Measurements from ENCODE around the gene EFCAB7.
"Not testable (repeated sequence)": the region's sequence is repeated elsewhere in the genome, so short reads cannot be mapped to it uniquely, and the experiment has no call there.

The EFCAB7 gene

GRCh38 chr1:63548877-63549276, 25.6 kb downstream of the EFCAB7 start:
- DNase-seq: no peak

GRCh38 chr1:63555480-63555879, 32.2 kb downstream of the EFCAB7 start:
- no peak for DNase-seq

GRCh38 chr1:63557365-63557987, 34.2 kb downstream of the EFCAB7 start:
- no peak for DNase-seq

GRCh38 chr1:63559357-63559756, 36.0 kb downstream of the EFCAB7 start:
- DNase-seq: no peak

GRCh38 chr1:63563745-63564144, 40.4 kb downstream of the EFCAB7 start:
- no peak for DNase-seq

- DNase-seq: no peak
These were observed 45.7 kb downstream of the EFCAB7 start for GRCh38 chr1:63569068-63569467.

GRCh38 chr1:63569640-63570316, 46.5 kb downstream of the EFCAB7 start:
- no peak for DNase-seq

GRCh38 chr1:63572686-63573085, 49.4 kb downstream of the EFCAB7 start:
- DNase-seq: not testable (repeated sequence)

- DNase-seq: not testable (repeated sequence)
These were observed 51.0 kb downstream of the EFCAB7 start for GRCh38 chr1:63574203-63574796.

GRCh38 chr1:63575340-63575826, 52.1 kb downstream of the EFCAB7 start:
- DNase-seq: no peak

- not testable (repeated sequence) for DNase-seq
These were observed 63.0 kb downstream of the EFCAB7 start for GRCh38 chr1:63586326-63586725.

- no peak for DNase-seq
These were observed 66.8 kb downstream of the EFCAB7 start for GRCh38 chr1:63590166-63590560.

- DNase-seq: no peak
These were observed 69.4 kb downstream of the EFCAB7 start for GRCh38 chr1:63592536-63593302.

- DNase-seq: peak; percentile 73
These were observed 70.1 kb downstream of the EFCAB7 start, which contains the start of gene PGM1 for GRCh38 chr1:63593303-63593885. Gene PGM1, plus strand, starts transcription at chr1:63593411. Its CDS starts 78 bp downstream, at chr1:63593489.

- DNase-seq: peak; percentile 56
These were observed 70.7 kb downstream of the EFCAB7 start for GRCh38 chr1:63593886-63594605.

- DNase-seq: no peak
These were observed 72.1 kb downstream of the EFCAB7 start for GRCh38 chr1:63595435-63595834.

- no peak for DNase-seq
These were observed 76.5 kb downstream of the EFCAB7 start for GRCh38 chr1:63599799-63600198.

GRCh38 chr1:63600248-63600647, 76.9 kb downstream of the EFCAB7 start:
- DNase-seq: no peak

GRCh38 chr1:63601061-63601460, 77.7 kb downstream of the EFCAB7 start:
- DNase-seq: no peak

- no peak for DNase-seq
These were observed 78.1 kb downstream of the EFCAB7 start for GRCh38 chr1:63601463-63601862.

GRCh38 chr1:63601912-63602311, 78.6 kb downstream of the EFCAB7 start:
- DNase-seq: no peak

- DNase-seq: no peak
These were observed 79.3 kb downstream of the EFCAB7 start for GRCh38 chr1:63602629-63603028.
